K562 (cell line): ENCODE data around the gene RAB11FIP2. TPM values are rescaled to one million over a fixed set of nuclear protein-coding genes. Genes with fewer than 3 reads are reported as not detected.

Source experiments
- ATAC-seq: fragments of 200-7000 bp; cut with Tn5 transposase; 3 replicates; pipeline ENCODE4 v1.9.1; 2020; ENCODE audit warnings: moderate library complexity
- BruUV-seq: library from RNA; stranded (reverse); fragments of 400-500 nt; replicated peaks from 2 replicates; lab custom pipeline; 2021; lab: Mats Ljungman, UMichigan
- CTCF ChIA-PET: fragments of 300-600 bp; formaldehyde crosslinking; extraction: SDS; loops from one replicate; lab custom pipeline; 2021; ENCODE audit warnings: low intra/inter-chr PET ratio; lab: Yijun Ruan, JAX
- POLR2A ChIA-PET: fragments of 300-600, 350-650 bp; sonication (Branson Sonifier 250); formaldehyde crosslinking; extraction: SDS; loops from one replicate; lab custom pipeline; 2021; ENCODE audit warnings: antibody characterized with exemption, inconsistent platforms; lab: Yijun Ruan, JAX
- DNase-seq, 4 experiments: peaks; one replicate each; pipeline versions ENCODE4 v3.0.0 to v3.0.0-alpha.2; 2011 to 2018; ENCODE audit warnings: low spot score in 3 of 4, mixed read lengths in 3 of 4; ENCODE audit errors: extremely low read depth in 1 of 4
- FAIRE-seq: peaks from 2 replicates; lab custom pipeline; 2011; peaks lifted over from hg19 to GRCh38; lab: Jason Lieb, UNC
- H2AFZ ChIP-seq: 2 replicates; pipeline ENCODE4 v1.6.0; 2011; ENCODE audit warnings: low read depth, low read length, control low read depth, inconsistent platforms
- H3K27ac ChIP-seq: fragments of 200-600 bp; 3 replicates; pipeline ENCODE4 v1.8.0; 2011; ENCODE audit warnings: low read depth, mild to moderate bottlenecking, control low read depth, inconsistent platforms, low read length, moderate library complexity, mixed read lengths; ENCODE audit errors: extremely low read depth
- H3K27me3 ChIP-seq, 2 experiments: fragments of 300-600 bp in 1 of 2; 2 replicates in 1 of 2; 3 replicates in 1 of 2; pipeline versions ENCODE4 v1.6.0 to v1.8.0; 2011; ENCODE audit warnings: inconsistent platforms in 2 of 2, low read length in 2 of 2, mild to moderate bottlenecking in 1 of 2, mixed read lengths in 1 of 2, moderate library complexity in 1 of 2; ENCODE audit not compliant: control insufficient read depth in 2 of 2, insufficient read depth in 2 of 2
- H3K36me3 ChIP-seq: fragments of 300-600 bp; 3 replicates; pipeline ENCODE4 v1.8.0; 2011; ENCODE audit warnings: mild to moderate bottlenecking, low read length, inconsistent platforms; ENCODE audit not compliant: control insufficient read depth, insufficient read depth
- H3K4me1 ChIP-seq, 2 experiments: fragments of 200-600 bp in 1 of 2; replicated peaks in 1 of 2; 2 replicates in 1 of 2; 3 replicates in 1 of 2; pipeline versions ENCODE4 v1.5.1 to v1.8.0; 2011; ENCODE audit warnings: inconsistent platforms in 2 of 2, low read length in 2 of 2, mild to moderate bottlenecking in 1 of 2, mixed read lengths in 1 of 2, moderate library complexity in 1 of 2; ENCODE audit not compliant: control insufficient read depth in 2 of 2, insufficient read depth in 2 of 2
- H3K4me2 ChIP-seq: 2 replicates; pipeline ENCODE4 v1.6.1; 2011; ENCODE audit warnings: low read length, control low read depth, inconsistent platforms, mixed read lengths; ENCODE audit not compliant: insufficient read depth
- H3K4me3 ChIP-seq: fragments of 200-600 bp; sonication (generic), shearing (Covaris generic); 2 replicates; pipeline ENCODE4 v1.5.1; 2016; ENCODE audit warnings: control low read depth, inconsistent platforms
- H3K79me2 ChIP-seq: fragments of 200-600 bp; 3 replicates; pipeline ENCODE4 v1.8.0; 2011; ENCODE audit warnings: low read length, inconsistent platforms; ENCODE audit not compliant: control insufficient read depth, insufficient read depth
- H3K9ac ChIP-seq, 2 experiments: 2 replicates each; pipeline versions ENCODE4 v1.6.0 to v1.6.1; 2011; ENCODE audit warnings: low read depth in 2 of 2, low read length in 2 of 2, control low read depth in 1 of 2, inconsistent platforms in 1 of 2, mild to moderate bottlenecking in 1 of 2, mixed read lengths in 1 of 2; ENCODE audit not compliant: insufficient read depth in 1 of 2
- H3K9me1 ChIP-seq: one replicate; pipeline ENCODE4 v1.6.0; 2011; ENCODE audit warnings: inconsistent platforms, mild to moderate bottlenecking, low read length, moderate library complexity; ENCODE audit not compliant: control insufficient read depth, insufficient read depth
- H3K9me3 ChIP-seq: replicated peaks from 2 replicates; pipeline ENCODE4 v1.5.1; 2011; ENCODE audit warnings: low read depth, low read length, inconsistent platforms; ENCODE audit not compliant: control insufficient read depth, insufficient read depth
- H4K20me1 ChIP-seq: replicated peaks from 2 replicates; pipeline ENCODE4 v1.6.1; 2011; ENCODE audit warnings: low read length, inconsistent platforms, mixed read lengths; ENCODE audit not compliant: control insufficient read depth, insufficient read depth
- MAFF ChIP-seq: IDR thresholded peaks from 2 replicates; pipeline ENCODE4 v1.6.1; 2012; ENCODE audit warnings: low read length, improper control_type of control experiment
- MXI1 ChIP-seq: IDR thresholded peaks from 2 replicates; pipeline ENCODE4 v1.6.1; 2011; ENCODE audit warnings: low read depth, mild to moderate bottlenecking, improper control_type of control experiment, low read length
- POLR2H ChIP-seq: IDR thresholded peaks from 2 replicates; pipeline ENCODE4 v1.6.1; 2016; ENCODE audit warnings: missing genetic modification characterization, low read depth, mild to moderate bottlenecking, control low read depth, missing compliant biosample characterization, moderate library complexity
- SREBF1 ChIP-seq: fragments of 150-350 bp; IDR thresholded peaks from 2 replicates; pipeline ENCODE4 v1.6.1; 2014; ENCODE audit warnings: antibody characterized with exemption, low read depth, low read length, borderline replicate concordance
- STAT5B ChIP-seq: fragments of 250-450 bp; sonication (Bioruptor Pico); IDR thresholded peaks from 2 replicates; pipeline ENCODE4 v1.8.0; 2021; ENCODE audit warnings: mild to moderate bottlenecking, inconsistent platforms
- TAF15 ChIP-seq: fragments of 200-400 bp; formaldehyde crosslinking; IDR thresholded peaks from 2 replicates; pipeline ENCODE4 v1.6.1; 2017; ENCODE audit warnings: mild to moderate bottlenecking, low read depth, low read length, moderate library complexity
- ZBTB1 ChIP-seq: sonication (generic); formaldehyde crosslinking; IDR thresholded peaks from 2 replicates; pipeline ENCODE4 v1.8.1; 2023; ENCODE audit warnings: missing genetic modification reagents, low read depth, mild to moderate bottlenecking, borderline replicate concordance
- ZNF175 ChIP-seq: fragments of 200-800 bp; sonication (Bioruptor generic); IDR thresholded peaks from 2 replicates; pipeline ENCODE4 v1.6.1; 2016; ENCODE audit warnings: low read depth, mild to moderate bottlenecking, missing genetic modification characterization, missing compliant biosample characterization
- ZNF212 ChIP-seq: fragments of 450-650 bp; formaldehyde crosslinking; IDR thresholded peaks from 2 replicates; pipeline ENCODE4 v1.4.0; 2020; ENCODE audit warnings: mild to moderate bottlenecking
- ZNF696 ChIP-seq: fragments of 250-450 bp; sonication (Bioruptor Pico); conservative IDR thresholded peaks from 2 replicates; pipeline ENCODE4 v1.4.0; 2020; ENCODE audit warnings: mild to moderate bottlenecking, moderate library complexity
- WGBS: fragments of 100-300 bp; shearing (Covaris generic); methylation state at CpG from one replicate; pipeline ENCODE4 v1.1.6; 2016; ENCODE audit warnings: low coverage, mixed read lengths; ENCODE audit not compliant: insufficient coverage; ENCODE audit errors: missing lambda C conversion rate; 5-methylcytosine and 5-hydroxymethylcytosine counted together
- in situ Hi-C: fragments of 300-500 bp; cut with MboI; formaldehyde crosslinking; loops from 4 replicates; pipeline ENCODE4 v1.15.0; 2018; ENCODE audit warnings: inconsistent platforms, mixed read lengths
- intact Hi-C: fragments of 100-400 bp; cut with micrococcal nuclease; formaldehyde crosslinking; loops from 2 replicates; pipeline ENCODE4 v1.14.2; 2022
- polyA plus RNA-seq, 8 experiments: library from polyadenylated mRNA; depleted of rRNA in 4 of 8; stranded (reverse) in 5 of 8; unstranded in 3 of 8; fragments of >200 nt; fragmentation: Nextera tagmentation in 2 of 8; fragmentation: Illumina TruSeq in 1 of 8; extraction: Ambion mirVana in 2 of 8; extraction: Trizol in 1 of 8; gene quantifications; 2 replicates each; pipeline versions ENCODE4 v1.2.1 to v1.2.3, GENCODE V29; 2011 to 2014; ENCODE audit warnings: inconsistent platforms in 1 of 8, missing spikeins in 1 of 8
- total RNA-seq, 7 experiments: library from RNA; depleted of rRNA in 6 of 7; stranded (reverse); fragments of >200 nt in 6 of 7; fragmentation: Illumina TruSeq in 2 of 7; extraction: Trizol in 2 of 7; gene quantifications; 2 replicates each; pipeline versions ENCODE4 v1.2.1 to v1.2.3, GENCODE V29; 2011 to 2021; ENCODE audit warnings: low replicate concordance in 1 of 7
- TF ChIP-seq, protein P1 (sequence below): fragments of 450-650 bp; IDR thresholded peaks from 2 replicates; pipeline ENCODE4 v1.6.1; 2016; ENCODE audit warnings: low read depth, mild to moderate bottlenecking, moderate library complexity
- TF ChIP-seq, protein P2 (sequence below): sonication (generic); formaldehyde crosslinking; IDR thresholded peaks from 2 replicates; pipeline ENCODE4 v1.8.0; 2023; ENCODE audit warnings: mild to moderate bottlenecking, missing genetic modification reagents

The RAB11FIP2 gene
- total and polyA plus RNA-seq, 9 of the 15 experiments (the other 6 are each of a cell fraction or from before 2014, with no cell fraction given) = 3.0 to 10.6 (median 3.9) TPM

DNA sequence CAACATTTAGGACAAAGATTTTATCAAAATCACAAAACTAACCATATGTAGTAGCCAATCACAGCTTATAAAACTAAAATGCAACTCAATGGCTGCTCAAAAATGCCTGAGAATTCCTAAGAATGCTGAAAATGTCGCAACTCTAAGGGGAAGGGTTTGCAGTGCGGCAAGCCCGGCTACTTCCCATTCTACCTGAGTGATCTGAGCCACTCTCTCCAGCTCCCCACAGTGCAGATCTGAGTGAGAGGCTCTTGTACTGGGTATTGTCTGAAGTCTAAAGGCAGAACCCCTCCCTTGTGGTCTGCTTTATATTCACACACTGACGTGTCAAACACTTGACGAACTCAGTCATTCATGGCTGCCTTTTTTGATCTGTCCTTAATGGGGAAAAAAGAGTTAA lies 28.9 kb downstream of the RAB11FIP2 start:
- Histone ChIP-seq H3K79me2 (no peaks in the 10 kb centered on the region), H3K4me1 (no peaks in the 10 kb centered on the region), H3K4me3 (no peak overlapping the region), H3K9ac (no peak overlapping the region), H3K27me3 (no peaks in the 10 kb centered on the region), H3K27ac (no peak overlapping the region), H3K4me2 (no peak overlapping the region), H3K9me3 (no peaks in the 10 kb centered on the region), H4K20me1 (no peaks in the 10 kb centered on the region), H3K9me1 (no peaks in the 10 kb centered on the region), H3K36me3 (no peaks in the 10 kb centered on the region), H2AFZ (no peak overlapping the region)
- TF ChIP-seq, protein P1, sequence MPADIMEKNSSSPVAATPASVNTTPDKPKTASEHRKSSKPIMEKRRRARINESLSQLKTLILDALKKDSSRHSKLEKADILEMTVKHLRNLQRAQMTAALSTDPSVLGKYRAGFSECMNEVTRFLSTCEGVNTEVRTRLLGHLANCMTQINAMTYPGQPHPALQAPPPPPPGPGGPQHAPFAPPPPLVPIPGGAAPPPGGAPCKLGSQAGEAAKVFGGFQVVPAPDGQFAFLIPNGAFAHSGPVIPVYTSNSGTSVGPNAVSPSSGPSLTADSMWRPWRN = no peak
- TF ChIP-seq STAT5B = no peak
- TF ChIP-seq MAFF = no peak
- TF ChIP-seq SREBF1 = no peak
- TF ChIP-seq ZNF175 (CRISPR knock-in tag) = no peak
- intact Hi-C loops (no loop called here), in situ Hi-C loops (no loop called here)
- POLR2A ChIA-PET = no interaction called here
- CTCF ChIA-PET = no interaction called here
- no peak for ATAC-seq
- no peak for DNase-seq
- FAIRE-seq = no peak
- WGBS = 91% methylated on average over 5 of the region's 5 CpGs
- no TSS peak for BruUV-seq

- H3K36me3 ChIP-seq = no peaks in the 10 kb centered on the region
- in situ Hi-C loops = no loop called here
- no peaks in the 10 kb centered on the region for H3K79me2 ChIP-seq
- H4K20me1 ChIP-seq = no peaks in the 10 kb centered on the region
- no peak overlapping the region for H3K9ac ChIP-seq
- no peak for DNase-seq
- no peak overlapping the region for H3K27ac ChIP-seq
- no TSS peak for BruUV-seq
- no peak overlapping the region for H3K4me2 ChIP-seq
- H3K27me3 ChIP-seq = no peaks in the 10 kb centered on the region
- no peaks in the 10 kb centered on the region for H3K9me1 ChIP-seq
- ChIA-PET POLR2A (no interaction called here), CTCF (no interaction called here)
- no peaks in the 10 kb centered on the region for H3K4me1 ChIP-seq
- no peak for ATAC-seq
- no peak overlapping the region for H3K4me3 ChIP-seq
- TF ChIP-seq ZNF212 (CRISPR knock-in tag) = no peak
- no peak for TF ChIP-seq MXI1
- TF ChIP-seq ZBTB1 (CRISPR knock-in tag) = no peak
- TF ChIP-seq POLR2H = no peak
- TF ChIP-seq, protein P2, sequence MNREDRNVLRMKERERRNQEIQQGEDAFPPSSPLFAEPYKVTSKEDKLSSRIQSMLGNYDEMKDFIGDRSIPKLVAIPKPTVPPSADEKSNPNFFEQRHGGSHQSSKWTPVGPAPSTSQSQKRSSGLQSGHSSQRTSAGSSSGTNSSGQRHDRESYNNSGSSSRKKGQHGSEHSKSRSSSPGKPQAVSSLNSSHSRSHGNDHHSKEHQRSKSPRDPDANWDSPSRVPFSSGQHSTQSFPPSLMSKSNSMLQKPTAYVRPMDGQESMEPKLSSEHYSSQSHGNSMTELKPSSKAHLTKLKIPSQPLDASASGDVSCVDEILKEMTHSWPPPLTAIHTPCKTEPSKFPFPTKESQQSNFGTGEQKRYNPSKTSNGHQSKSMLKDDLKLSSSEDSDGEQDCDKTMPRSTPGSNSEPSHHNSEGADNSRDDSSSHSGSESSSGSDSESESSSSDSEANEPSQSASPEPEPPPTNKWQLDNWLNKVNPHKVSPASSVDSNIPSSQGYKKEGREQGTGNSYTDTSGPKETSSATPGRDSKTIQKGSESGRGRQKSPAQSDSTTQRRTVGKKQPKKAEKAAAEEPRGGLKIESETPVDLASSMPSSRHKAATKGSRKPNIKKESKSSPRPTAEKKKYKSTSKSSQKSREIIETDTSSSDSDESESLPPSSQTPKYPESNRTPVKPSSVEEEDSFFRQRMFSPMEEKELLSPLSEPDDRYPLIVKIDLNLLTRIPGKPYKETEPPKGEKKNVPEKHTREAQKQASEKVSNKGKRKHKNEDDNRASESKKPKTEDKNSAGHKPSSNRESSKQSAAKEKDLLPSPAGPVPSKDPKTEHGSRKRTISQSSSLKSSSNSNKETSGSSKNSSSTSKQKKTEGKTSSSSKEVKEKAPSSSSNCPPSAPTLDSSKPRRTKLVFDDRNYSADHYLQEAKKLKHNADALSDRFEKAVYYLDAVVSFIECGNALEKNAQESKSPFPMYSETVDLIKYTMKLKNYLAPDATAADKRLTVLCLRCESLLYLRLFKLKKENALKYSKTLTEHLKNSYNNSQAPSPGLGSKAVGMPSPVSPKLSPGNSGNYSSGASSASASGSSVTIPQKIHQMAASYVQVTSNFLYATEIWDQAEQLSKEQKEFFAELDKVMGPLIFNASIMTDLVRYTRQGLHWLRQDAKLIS (CRISPR knock-in tag) = no peak
- TF ChIP-seq ZNF696 = no peak
- no peak for TF ChIP-seq TAF15
- intact Hi-C loops = no loop called here
- 98% methylated on average over 12 of the region's 12 CpGs for WGBS
- FAIRE-seq = no peak
- no peak overlapping the region for H2AFZ ChIP-seq
- no peaks in the 10 kb centered on the region for H3K9me3 ChIP-seq
Measured at GRCh38 chr10:118017071-118017740, 29.5 kb downstream of the RAB11FIP2 start.
